Tibial nerve (tissue), 4 donors: ENCODE results near the gene ERF.

Experiments
- EP300 ChIP-seq, 2 donors: sonication (generic); formaldehyde crosslinking; IDR thresholded peaks; one replicate each; pipeline ENCODE4 v1.6.1; 2017; ENCODE audit warnings: antibody characterized with exemption in 2 of 2, mild to moderate bottlenecking in 1 of 2
- POLR2A ChIP-seq, 2 donors: fragments of 450-650 bp; IDR thresholded peaks; one replicate each; pipeline ENCODE4 v1.6.1; 2017; ENCODE audit warnings: antibody characterized with exemption in 2 of 2, mild to moderate bottlenecking in 2 of 2, moderate library complexity in 2 of 2
- TF ChIP-seq, protein P1 (sequence below), 5 experiments: fragments of 200-600 bp in 3 of 5; fragments of 450-650 bp in 2 of 5; sonication (generic) in 3 of 5; IDR thresholded peaks; one replicate each; pipeline ENCODE4 v1.5.1; 2016 to 2019; ENCODE audit warnings: antibody characterized with exemption in 5 of 5, mild to moderate bottlenecking in 3 of 5, moderate library complexity in 2 of 5

DNA sequence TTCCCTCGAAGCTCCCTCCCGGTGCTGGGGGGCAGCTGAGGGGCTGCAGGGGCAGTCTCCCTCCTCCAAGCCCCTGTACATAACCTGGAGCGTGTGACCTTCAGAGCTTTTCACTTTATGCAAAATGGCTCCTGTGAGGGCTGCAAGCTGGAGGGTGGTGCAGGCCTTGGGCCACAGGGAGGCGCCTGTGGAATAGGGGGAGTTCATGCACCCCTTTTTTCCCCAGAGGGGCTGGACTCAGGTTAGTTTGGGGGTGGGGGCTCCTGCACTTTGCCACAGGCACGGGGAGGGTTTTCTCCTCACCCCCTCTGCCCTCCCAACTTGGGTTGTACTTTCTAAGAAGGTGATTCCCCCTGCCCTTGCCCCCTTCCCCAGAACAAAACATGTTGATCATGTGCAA, 40.4 kb upstream of the ERF start:
- TF ChIP-seq POLR2A (IDR thresholded peaks at IDR 0.05) = no peak
- TF ChIP-seq, protein P1, sequence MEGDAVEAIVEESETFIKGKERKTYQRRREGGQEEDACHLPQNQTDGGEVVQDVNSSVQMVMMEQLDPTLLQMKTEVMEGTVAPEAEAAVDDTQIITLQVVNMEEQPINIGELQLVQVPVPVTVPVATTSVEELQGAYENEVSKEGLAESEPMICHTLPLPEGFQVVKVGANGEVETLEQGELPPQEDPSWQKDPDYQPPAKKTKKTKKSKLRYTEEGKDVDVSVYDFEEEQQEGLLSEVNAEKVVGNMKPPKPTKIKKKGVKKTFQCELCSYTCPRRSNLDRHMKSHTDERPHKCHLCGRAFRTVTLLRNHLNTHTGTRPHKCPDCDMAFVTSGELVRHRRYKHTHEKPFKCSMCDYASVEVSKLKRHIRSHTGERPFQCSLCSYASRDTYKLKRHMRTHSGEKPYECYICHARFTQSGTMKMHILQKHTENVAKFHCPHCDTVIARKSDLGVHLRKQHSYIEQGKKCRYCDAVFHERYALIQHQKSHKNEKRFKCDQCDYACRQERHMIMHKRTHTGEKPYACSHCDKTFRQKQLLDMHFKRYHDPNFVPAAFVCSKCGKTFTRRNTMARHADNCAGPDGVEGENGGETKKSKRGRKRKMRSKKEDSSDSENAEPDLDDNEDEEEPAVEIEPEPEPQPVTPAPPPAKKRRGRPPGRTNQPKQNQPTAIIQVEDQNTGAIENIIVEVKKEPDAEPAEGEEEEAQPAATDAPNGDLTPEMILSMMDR (IDR thresholded peaks at IDR 0.05) = no peak
- no peak for TF ChIP-seq EP300 (IDR thresholded peaks at IDR 0.05)
